GM12891 (cell line): ENCODE data around the gene DMAC1.

Experiments
- DNase-seq: peaks from one replicate; pipeline ENCODE4 v3.0.0; 2011; ENCODE audit warnings: low spot score; ENCODE audit not compliant: insufficient read length
- FAIRE-seq: peaks from 2 replicates; lab custom pipeline; 2011; peaks lifted over from hg19 to GRCh38; lab: Jason Lieb, UNC
- PAX5 ChIP-seq: IDR thresholded peaks from 2 replicates; pipeline ENCODE4 v1.6.1; 2011; ENCODE audit warnings: low read length, moderate library complexity, mild to moderate bottlenecking; ENCODE audit not compliant: insufficient read depth, severe bottlenecking
- POLR2A ChIP-seq: IDR thresholded peaks from 2 replicates; pipeline ENCODE4 v1.6.1; 2011; ENCODE audit warnings: low read depth, low read length, control low read depth
- POLR2AphosphoS5 ChIP-seq: IDR thresholded peaks from 2 replicates; pipeline ENCODE4 v1.6.1; 2011; ENCODE audit warnings: low read depth, low read length, control low read depth
- POU2F2 ChIP-seq: IDR thresholded peaks from 2 replicates; pipeline ENCODE4 v1.6.1; 2011; ENCODE audit warnings: low read depth, mild to moderate bottlenecking, control low read depth, low read length, moderate library complexity
- SPI1 ChIP-seq: IDR thresholded peaks from 2 replicates; pipeline ENCODE4 v1.6.1; 2011; ENCODE audit warnings: low read depth, low read length, control low read depth
- TAF1 ChIP-seq: IDR thresholded peaks from 2 replicates; pipeline ENCODE4 v1.6.1; 2011; ENCODE audit warnings: low read depth, low read length, control low read depth

Gene DMAC1

DNA sequence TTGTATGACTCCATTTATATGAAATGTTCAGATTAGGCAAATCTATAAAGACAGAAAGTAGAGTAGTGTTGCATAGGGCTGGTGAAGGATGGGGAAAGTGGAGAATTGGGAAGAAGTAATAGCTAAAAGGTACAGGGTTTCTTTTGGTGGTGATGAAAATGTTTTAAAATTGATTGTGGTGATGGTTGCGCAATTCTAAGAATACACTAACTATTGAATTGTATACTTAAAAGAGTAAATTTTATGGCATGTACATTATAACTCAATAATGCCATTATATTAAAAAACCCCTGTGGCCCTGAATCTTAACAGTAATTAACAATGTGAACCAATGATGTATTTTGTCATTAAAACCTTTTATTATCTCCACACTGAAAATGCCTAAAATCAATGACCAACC is 20.4 kb upstream of the DMAC1 start:
- no peak for FAIRE-seq
- no peak for DNase-seq
- TF ChIP-seq POLR2A (no peak), PAX5 (no peak), SPI1 (no peak), TAF1 (no peak), POLR2AphosphoS5 (no peak), POU2F2 (no peak)

DNA sequence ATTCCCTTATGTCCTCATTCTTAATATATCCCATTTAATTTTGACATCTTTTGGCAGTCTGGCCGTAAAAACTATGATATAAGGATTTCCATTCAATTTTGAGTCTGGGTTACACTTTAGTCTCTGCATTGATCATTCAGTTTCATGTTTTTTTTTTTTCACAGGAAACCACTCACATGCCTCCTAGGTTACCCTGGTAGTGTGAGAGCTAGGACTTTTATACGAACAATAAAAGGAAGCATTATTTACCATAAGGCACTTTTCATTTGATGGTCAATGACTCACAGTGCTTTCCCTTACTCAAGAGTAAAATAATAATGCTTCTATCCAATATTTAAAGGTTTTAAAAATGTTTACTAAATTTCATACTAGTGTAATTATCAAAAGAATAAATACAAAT is 16.4 kb upstream of the DMAC1 start:
- no peak for TF ChIP-seq PAX5
- TF ChIP-seq TAF1: no peak
- no peak for TF ChIP-seq SPI1
- no peak for TF ChIP-seq POLR2AphosphoS5
- FAIRE-seq (no peak), DNase-seq (no peak)

GRCh38 chr9:7813030-7813429 is 13.5 kb upstream of the DMAC1 start:
- FAIRE-seq: no peak
- no peak for DNase-seq
- TF ChIP-seq POLR2AphosphoS5 (no peak), SPI1 (no peak), TAF1 (no peak), POLR2A (no peak), POU2F2 (no peak), PAX5 (no peak)

GRCh38 chr9:7811677-7812076 is 12.1 kb upstream of the DMAC1 start:
- no peak for FAIRE-seq
- DNase-seq: no peak
- TF ChIP-seq SPI1: no peak
- no peak for TF ChIP-seq POLR2AphosphoS5
- TF ChIP-seq POLR2A: no peak
- TF ChIP-seq TAF1: no peak
- TF ChIP-seq POU2F2: no peak
- no peak for TF ChIP-seq PAX5

DNA sequence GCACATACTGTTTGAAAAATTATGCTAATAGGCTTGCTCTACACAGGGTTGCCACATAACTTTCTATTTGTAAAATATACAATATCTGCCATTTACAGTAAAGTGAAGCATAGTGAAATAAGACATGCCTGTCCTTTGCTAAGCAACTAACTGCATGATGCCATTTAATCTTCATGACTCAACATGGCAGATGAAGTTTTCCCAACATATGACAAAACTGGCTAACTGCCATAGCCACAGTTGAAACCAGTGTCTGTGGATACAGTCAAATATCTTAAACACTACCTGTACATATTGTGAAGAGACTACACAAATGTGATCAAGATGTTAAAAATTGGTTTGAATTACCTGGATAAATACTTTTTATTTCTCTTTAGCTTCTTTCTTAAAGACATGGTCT is 3.1 kb upstream of the DMAC1 start:
- DNase-seq (no peak), FAIRE-seq (no peak)
- TF ChIP-seq SPI1: no peak
- TF ChIP-seq POU2F2: no peak
- TF ChIP-seq PAX5: no peak
- TF ChIP-seq POLR2A: no peak
- TF ChIP-seq TAF1: no peak
- TF ChIP-seq POLR2AphosphoS5: no peak

DNA sequence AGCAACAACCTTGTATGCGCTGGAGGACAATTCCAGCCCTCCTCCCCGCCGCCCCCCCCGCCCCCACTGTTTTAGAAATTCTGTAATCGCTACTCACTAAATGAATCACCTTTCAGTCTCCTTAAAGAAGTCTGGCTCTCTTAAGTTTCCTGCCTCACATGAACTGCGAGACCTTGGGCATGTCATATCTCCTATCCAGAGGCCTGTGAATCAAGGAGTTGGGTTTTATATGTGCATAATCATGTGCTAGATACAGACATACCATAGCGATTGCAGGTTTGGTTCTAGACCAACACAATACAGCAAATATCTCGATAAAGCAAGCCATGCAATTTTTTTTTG is 337 bp upstream of the DMAC1 start:
- FAIRE-seq: no peak
- no peak for DNase-seq
- TF ChIP-seq POLR2A (no peak), POU2F2 (no peak), SPI1 (no peak), TAF1 (no peak), POLR2AphosphoS5 (no peak), PAX5 (no peak)

- no peak for TF ChIP-seq PAX5
- no peak for TF ChIP-seq SPI1
- TF ChIP-seq POLR2A: no peak
- TF ChIP-seq TAF1: no peak
- no peak for TF ChIP-seq POLR2AphosphoS5
- TF ChIP-seq POU2F2: no peak
- DNase-seq: no peak
- FAIRE-seq: no peak
Observed at GRCh38 chr9:7794196-7794595, 5.4 kb downstream of the DMAC1 start.

- DNase-seq (no peak), FAIRE-seq (no peak)
- TF ChIP-seq POU2F2 (no peak), POLR2A (no peak), PAX5 (no peak), TAF1 (no peak), POLR2AphosphoS5 (no peak), SPI1 (no peak)
Observed at GRCh38 chr9:7791394-7791793, 8.2 kb downstream of the DMAC1 start.

DNA sequence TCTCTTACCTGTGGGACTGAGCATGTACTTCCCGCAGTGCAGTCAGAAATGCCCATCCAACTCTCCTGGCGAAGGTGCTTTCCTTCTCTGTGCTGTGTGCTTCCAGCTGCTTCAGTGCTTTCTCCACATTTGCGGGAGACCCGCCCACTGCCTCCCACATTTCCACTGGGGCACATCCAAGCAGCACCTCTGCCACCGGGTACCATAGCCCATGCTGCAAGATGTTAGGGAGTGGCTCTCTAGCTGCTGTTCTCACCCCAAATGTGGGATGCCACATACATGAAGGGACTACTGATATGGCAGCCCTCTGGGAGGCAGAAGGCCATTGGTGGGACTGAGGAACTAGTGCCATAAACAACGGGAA is 8.8 kb downstream of the DMAC1 start:
- TF ChIP-seq SPI1: no peak
- DNase-seq: no peak
- no peak for FAIRE-seq

- TF ChIP-seq SPI1 (no peak), POLR2AphosphoS5 (no peak), POU2F2 (no peak), TAF1 (no peak), POLR2A (no peak), PAX5 (no peak)
- FAIRE-seq (no peak), DNase-seq (no peak)
Observed at GRCh38 chr9:7790022-7790818, 9.4 kb downstream of the DMAC1 start.
